Spleen (tissue), 7 donors: ENCODE data around the gene JOSD2.
A peak's percentile ranks its signal among the peaks of the same experiment; 100 is the strongest.

Experiments used
- POLR2A ChIP-seq, 3 donors: fragments of 450-650 bp; IDR thresholded peaks; one replicate each; pipeline ENCODE4 v1.5.1; 2017; ENCODE audit warnings: antibody characterized with exemption in 3 of 3, mild to moderate bottlenecking in 1 of 3
- POLR2AphosphoS5 ChIP-seq, 3 donors: sonication (generic); formaldehyde crosslinking; IDR thresholded peaks; one replicate each; pipeline ENCODE4 v1.5.1; 2017; ENCODE audit warnings: antibody characterized with exemption in 3 of 3
- TF ChIP-seq, protein P1 (sequence below), 11 experiments: fragments of 200-600 bp in 7 of 11; fragments of 450-650 bp in 4 of 11; sonication (generic) in 4 of 11; IDR thresholded peaks in 8 of 11; conservative IDR thresholded peaks in 3 of 11; 1 replicate in 7 of 11; 2 replicates in 4 of 11; pipeline versions ENCODE4 v1.4.0 to v1.8.0; 2016 to 2021; ENCODE audit warnings: antibody characterized with exemption in 11 of 11, inconsistent platforms in 4 of 11, mild to moderate bottlenecking in 1 of 11
- donor health status: DM: no; HTN: no; CAD: no; lungs with moderate emphysema.
- donor health status: DM: no; HTN: no; CAD: no.
- donor health status: DM: no; HTN: no; CAD: no.

DNA sequence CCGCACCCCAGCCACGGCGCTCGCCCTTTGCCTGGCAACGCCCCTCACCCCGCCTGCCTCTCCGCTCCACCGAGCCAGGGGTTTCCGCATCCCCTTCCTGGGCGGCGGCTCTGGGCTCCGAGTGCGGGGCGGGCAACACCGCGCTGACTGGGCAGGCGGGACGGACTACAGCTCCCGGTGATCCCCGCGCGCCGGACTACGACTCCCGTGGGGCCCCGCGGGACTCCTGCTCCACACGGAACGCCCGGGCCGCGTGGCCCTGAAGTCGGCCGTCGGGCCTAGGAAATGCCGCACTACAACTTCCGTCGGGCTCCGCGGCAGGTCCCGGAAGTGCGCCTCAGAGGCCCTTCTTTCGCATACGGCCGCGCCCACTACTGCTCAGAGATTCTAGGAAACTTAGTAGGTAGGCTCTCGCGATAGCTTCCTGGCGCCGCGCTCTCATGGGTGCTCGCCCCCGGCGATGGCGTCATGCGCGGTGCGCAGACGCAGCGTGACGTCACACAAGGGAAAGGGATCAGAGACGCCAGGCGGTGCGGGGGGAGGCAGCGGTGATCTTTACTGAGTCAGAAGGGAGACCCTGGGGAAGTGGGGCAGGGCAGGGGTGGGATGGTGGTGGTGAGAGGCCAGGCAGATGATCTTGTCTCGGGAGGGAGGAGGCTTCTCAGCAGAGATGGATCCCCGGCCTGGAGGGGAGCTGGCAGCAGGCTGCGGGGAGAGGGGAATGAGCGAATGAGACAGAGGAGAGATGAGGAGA, at the start of gene JOSD2:
- TF ChIP-seq POLR2AphosphoS5 (IDR thresholded peaks at IDR 0.05): peak; percentile 90 to 95 (median 92)
- TF ChIP-seq, protein P1, sequence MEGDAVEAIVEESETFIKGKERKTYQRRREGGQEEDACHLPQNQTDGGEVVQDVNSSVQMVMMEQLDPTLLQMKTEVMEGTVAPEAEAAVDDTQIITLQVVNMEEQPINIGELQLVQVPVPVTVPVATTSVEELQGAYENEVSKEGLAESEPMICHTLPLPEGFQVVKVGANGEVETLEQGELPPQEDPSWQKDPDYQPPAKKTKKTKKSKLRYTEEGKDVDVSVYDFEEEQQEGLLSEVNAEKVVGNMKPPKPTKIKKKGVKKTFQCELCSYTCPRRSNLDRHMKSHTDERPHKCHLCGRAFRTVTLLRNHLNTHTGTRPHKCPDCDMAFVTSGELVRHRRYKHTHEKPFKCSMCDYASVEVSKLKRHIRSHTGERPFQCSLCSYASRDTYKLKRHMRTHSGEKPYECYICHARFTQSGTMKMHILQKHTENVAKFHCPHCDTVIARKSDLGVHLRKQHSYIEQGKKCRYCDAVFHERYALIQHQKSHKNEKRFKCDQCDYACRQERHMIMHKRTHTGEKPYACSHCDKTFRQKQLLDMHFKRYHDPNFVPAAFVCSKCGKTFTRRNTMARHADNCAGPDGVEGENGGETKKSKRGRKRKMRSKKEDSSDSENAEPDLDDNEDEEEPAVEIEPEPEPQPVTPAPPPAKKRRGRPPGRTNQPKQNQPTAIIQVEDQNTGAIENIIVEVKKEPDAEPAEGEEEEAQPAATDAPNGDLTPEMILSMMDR (IDR thresholded peaks at IDR 0.05 in 8 of 11, conservative IDR thresholded peaks at IDR 0.05 in 3 of 11): peak in 4 of 11 experiments; percentile 16 to 46 (median 20)
- no peak for TF ChIP-seq POLR2A (IDR thresholded peaks at IDR 0.05)
